HepG2 (cell line): ENCODE measurements around the gene SNN. TPM values are rescaled to one million over a fixed set of nuclear protein-coding genes. Genes with fewer than 3 reads are reported as not detected.
A peak's percentile ranks its signal among the peaks of the same experiment; 100 is the strongest.

Experiments
- HOXA9 ChIP-seq: sonication (generic); formaldehyde crosslinking; IDR thresholded peaks from 2 replicates; pipeline ENCODE4 v1.8.1; 2022; ENCODE audit warnings: missing genetic modification reagents, mild to moderate bottlenecking, moderate library complexity, borderline replicate concordance
- MYC ChIP-seq: sonication (generic); formaldehyde crosslinking; IDR thresholded peaks from 2 replicates; pipeline ENCODE4 v1.9.0; 2021; ENCODE audit warnings: missing genetic modification reagents, borderline replicate concordance
- NFE2L1 ChIP-seq: sonication (generic); formaldehyde crosslinking; IDR thresholded peaks from 2 replicates; pipeline ENCODE4 v1.4.0; 2020; ENCODE audit warnings: missing genetic modification reagents, mild to moderate bottlenecking, borderline replicate concordance
- PTBP1 ChIP-seq: fragments of 200-400 bp; formaldehyde crosslinking; IDR thresholded peaks from 2 replicates; pipeline ENCODE4 v1.6.1; 2018; ENCODE audit warnings: low read length, low read depth; ENCODE audit not compliant: poor library complexity, severe bottlenecking
- SMC3 ChIP-seq: IDR thresholded peaks from 2 replicates; pipeline ENCODE4 v1.6.1; 2011; ENCODE audit warnings: low read length, improper control_type of control experiment
- THAP9 ChIP-seq: sonication (generic); formaldehyde crosslinking; IDR thresholded peaks from 2 replicates; pipeline ENCODE4; 2020; ENCODE audit warnings: missing genetic modification reagents, mild to moderate bottlenecking, borderline replicate concordance
- ZFP41 ChIP-seq: sonication (generic); formaldehyde crosslinking; IDR thresholded peaks from 2 replicates; pipeline ENCODE4 v1.4.0; 2020; ENCODE audit warnings: mild to moderate bottlenecking, missing genetic modification reagents, borderline replicate concordance
- ZNF281 ChIP-seq: sonication (generic); formaldehyde crosslinking; IDR thresholded peaks from 2 replicates; pipeline ENCODE4 v1.4.0; 2020; ENCODE audit warnings: missing genetic modification reagents, borderline replicate concordance
- ZNF354B ChIP-seq: sonication (generic); formaldehyde crosslinking; IDR thresholded peaks from 2 replicates; pipeline ENCODE4 v1.8.0; 2022; ENCODE audit warnings: mild to moderate bottlenecking, missing genetic modification reagents
- ZNF432 ChIP-seq: sonication (generic); formaldehyde crosslinking; IDR thresholded peaks from 2 replicates; pipeline ENCODE4 v1.5.0; 2020; ENCODE audit warnings: missing genetic modification reagents, mild to moderate bottlenecking, borderline replicate concordance
- ZNF652 ChIP-seq: IDR thresholded peaks from 2 replicates; pipeline ENCODE4 v1.6.1; 2016; ENCODE audit warnings: low read depth, borderline replicate concordance
- ZNF749 ChIP-seq: sonication (generic); formaldehyde crosslinking; IDR thresholded peaks from 2 replicates; pipeline ENCODE4 v1.8.0; 2022; ENCODE audit warnings: mild to moderate bottlenecking, missing genetic modification reagents, moderate library complexity, borderline replicate concordance
- polyA plus RNA-seq, 8 experiments: library from polyadenylated mRNA; depleted of rRNA in 3 of 8; stranded (reverse) in 7 of 8; unstranded in 1 of 8; fragments of >200 nt; fragmentation: Illumina TruSeq in 4 of 8; extraction: Trizol in 4 of 8; gene quantifications; 2 replicates each; pipeline versions ENCODE4 v1.2.1 to v1.2.3, GENCODE V29; 2011 to 2016; ENCODE audit warnings: low read depth in 4 of 8, missing spikeins in 1 of 8, mixed read lengths in 1 of 8; ENCODE audit not compliant: insufficient read depth in 1 of 8
- total RNA-seq, 5 experiments: library from RNA; depleted of rRNA; stranded (reverse); fragments of >200 nt; fragmentation: Illumina TruSeq; extraction: Trizol; gene quantifications; 2 replicates each; pipeline ENCODE4 v1.2.3, GENCODE V29; 2016; ENCODE audit warnings: low read depth in 1 of 5
- TF ChIP-seq, protein P1 (sequence below): sonication (generic); formaldehyde crosslinking; IDR thresholded peaks from 2 replicates; pipeline ENCODE4 v1.5.1; 2020; ENCODE audit warnings: missing genetic modification reagents, mild to moderate bottlenecking, borderline replicate concordance
- TF ChIP-seq, protein P2 (sequence below): sonication (generic); formaldehyde crosslinking; IDR thresholded peaks from 2 replicates; pipeline ENCODE4 v1.4.0; 2020; ENCODE audit warnings: missing genetic modification reagents, borderline replicate concordance
- TF ChIP-seq, protein P3 (sequence below): sonication (generic); formaldehyde crosslinking; conservative IDR thresholded peaks from 2 replicates; pipeline ENCODE4 v1.4.0; 2020; ENCODE audit warnings: missing genetic modification reagents

The SNN gene
- total and polyA plus RNA-seq, 2 of the 13 experiments (the other 11 are each of a cell fraction or from before 2014, with no cell fraction given), result 5.2 to 8.4 TPM

- TF ChIP-seq THAP9 (CRISPR knock-in tag) (peak; percentile 59; the same call in 1 of the 2 replicates), NFE2L1 (peak; percentile 90; the same call in 1 of the 2 replicates), ZNF749 (CRISPR knock-in tag) (no peak), ZNF281 (CRISPR knock-in tag) (no peak), ZNF354B (CRISPR knock-in tag) (peak; percentile 90; the same call in 1 of the 2 replicates), ZNF652 (CRISPR knock-in tag) (no peak), SMC3 (peak; percentile 47; the same call in 1 of the 2 replicates), ZNF432 (no peak), HOXA9 (CRISPR knock-in tag) (no peak; the same call in 1 of the 2 replicates), PTBP1 (no peak), MYC (CRISPR knock-in tag) (peak; percentile 71; the same call in 1 of the 2 replicates), ZFP41 (no peak)
- TF ChIP-seq, protein P1, sequence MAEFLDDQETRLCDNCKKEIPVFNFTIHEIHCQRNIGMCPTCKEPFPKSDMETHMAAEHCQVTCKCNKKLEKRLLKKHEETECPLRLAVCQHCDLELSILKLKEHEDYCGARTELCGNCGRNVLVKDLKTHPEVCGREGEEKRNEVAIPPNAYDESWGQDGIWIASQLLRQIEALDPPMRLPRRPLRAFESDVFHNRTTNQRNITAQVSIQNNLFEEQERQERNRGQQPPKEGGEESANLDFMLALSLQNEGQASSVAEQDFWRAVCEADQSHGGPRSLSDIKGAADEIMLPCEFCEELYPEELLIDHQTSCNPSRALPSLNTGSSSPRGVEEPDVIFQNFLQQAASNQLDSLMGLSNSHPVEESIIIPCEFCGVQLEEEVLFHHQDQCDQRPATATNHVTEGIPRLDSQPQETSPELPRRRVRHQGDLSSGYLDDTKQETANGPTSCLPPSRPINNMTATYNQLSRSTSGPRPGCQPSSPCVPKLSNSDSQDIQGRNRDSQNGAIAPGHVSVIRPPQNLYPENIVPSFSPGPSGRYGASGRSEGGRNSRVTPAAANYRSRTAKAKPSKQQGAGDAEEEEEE (CRISPR knock-in tag), result no peak
- TF ChIP-seq, protein P2, sequence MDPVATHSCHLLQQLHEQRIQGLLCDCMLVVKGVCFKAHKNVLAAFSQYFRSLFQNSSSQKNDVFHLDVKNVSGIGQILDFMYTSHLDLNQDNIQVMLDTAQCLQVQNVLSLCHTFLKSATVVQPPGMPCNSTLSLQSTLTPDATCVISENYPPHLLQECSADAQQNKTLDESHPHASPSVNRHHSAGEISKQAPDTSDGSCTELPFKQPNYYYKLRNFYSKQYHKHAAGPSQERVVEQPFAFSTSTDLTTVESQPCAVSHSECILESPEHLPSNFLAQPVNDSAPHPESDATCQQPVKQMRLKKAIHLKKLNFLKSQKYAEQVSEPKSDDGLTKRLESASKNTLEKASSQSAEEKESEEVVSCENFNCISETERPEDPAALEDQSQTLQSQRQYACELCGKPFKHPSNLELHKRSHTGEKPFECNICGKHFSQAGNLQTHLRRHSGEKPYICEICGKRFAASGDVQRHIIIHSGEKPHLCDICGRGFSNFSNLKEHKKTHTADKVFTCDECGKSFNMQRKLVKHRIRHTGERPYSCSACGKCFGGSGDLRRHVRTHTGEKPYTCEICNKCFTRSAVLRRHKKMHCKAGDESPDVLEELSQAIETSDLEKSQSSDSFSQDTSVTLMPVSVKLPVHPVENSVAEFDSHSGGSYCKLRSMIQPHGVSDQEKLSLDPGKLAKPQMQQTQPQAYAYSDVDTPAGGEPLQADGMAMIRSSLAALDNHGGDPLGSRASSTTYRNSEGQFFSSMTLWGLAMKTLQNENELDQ (CRISPR knock-in tag), result no peak
- TF ChIP-seq, protein P3, sequence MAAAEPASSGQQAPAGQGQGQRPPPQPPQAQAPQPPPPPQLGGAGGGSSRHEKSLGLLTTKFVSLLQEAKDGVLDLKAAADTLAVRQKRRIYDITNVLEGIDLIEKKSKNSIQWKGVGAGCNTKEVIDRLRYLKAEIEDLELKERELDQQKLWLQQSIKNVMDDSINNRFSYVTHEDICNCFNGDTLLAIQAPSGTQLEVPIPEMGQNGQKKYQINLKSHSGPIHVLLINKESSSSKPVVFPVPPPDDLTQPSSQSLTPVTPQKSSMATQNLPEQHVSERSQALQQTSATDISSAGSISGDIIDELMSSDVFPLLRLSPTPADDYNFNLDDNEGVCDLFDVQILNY (CRISPR knock-in tag), result no peak
Observed at GRCh38 chr16:11639925-11640899, 28.0 kb upstream of the SNN start (continued).
